ENCODE results near the gene NCKIPSD.

NCKIPSD gene

DNA sequence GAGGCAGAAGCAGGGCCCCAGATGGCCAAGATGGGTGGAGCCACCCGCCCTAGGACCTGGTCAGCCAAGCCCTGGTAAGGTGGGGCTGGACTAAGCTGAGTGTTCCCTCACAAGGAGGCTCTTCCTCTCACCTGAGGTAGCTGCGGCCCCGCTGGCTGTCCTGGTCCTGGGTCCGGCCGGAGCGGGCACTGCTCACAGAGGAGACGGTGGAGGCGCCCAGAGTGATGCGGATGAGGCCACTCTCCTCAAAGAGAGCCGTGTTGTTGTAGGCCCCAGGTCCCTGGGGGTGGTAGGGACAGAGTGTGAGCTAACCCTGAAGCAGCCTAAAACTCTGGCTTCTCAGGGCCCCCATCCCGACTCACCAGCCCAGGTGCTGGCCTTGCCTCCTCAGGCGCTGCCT lies 43.1 kb downstream of the NCKIPSD start:
- no peak for DNase-seq

DNA sequence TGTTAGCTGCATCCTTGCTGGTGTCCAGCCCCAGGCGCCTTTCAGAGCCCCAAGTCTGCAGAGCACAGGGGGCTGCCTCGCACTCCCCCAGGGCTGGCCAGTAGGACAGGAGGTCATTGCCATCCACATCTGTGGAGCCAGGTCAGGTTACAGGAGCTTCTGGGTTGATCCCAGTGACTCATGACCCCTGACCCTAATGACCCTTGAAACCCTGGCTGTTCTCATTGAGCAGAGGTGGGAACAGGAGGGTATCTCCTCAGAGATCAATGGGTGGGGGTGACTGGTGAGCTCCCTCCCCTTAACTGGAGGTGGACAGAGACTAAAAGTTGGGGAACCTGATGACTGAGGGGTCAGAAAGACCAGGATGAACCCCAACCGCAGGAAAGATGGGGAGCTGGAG lies 44.3 kb downstream of the NCKIPSD start:
- DNase-seq: no peak

GRCh38 chr3:48639944-48640606 lies 45.6 kb downstream of the NCKIPSD start:
- DNase-seq: no peak

GRCh38 chr3:48637305-48637704 lies 48.4 kb downstream of the NCKIPSD start:
- DNase-seq: no peak

DNA sequence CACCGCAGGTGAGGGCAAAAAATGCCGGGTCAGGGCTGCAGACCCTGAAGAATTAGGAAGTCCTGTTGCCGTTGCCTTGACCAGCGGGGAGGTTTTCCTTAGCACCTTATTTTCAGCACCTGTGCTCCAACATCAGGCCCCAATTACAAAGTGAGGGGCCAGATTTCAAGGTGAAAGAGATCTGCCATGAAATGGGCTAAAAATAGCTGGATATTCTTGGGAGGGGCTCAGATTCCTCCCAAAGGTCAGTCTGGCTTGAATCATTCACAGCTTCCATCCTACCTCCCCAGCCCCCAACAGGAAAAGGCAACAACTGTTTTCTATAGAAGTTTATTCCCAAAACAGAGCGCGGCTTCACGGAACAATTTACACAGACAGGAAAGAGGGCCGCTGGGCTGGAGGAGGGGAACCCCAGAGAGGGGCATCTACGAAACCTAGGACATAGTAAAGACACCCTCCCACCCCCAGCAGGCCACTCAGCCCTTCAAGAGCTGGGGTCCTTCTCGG lies 49.5 kb downstream of the NCKIPSD start:
- no peak for DNase-seq

- DNase-seq: peak; percentile 98
Observed at GRCh38 chr3:48635222-48636021, 50.3 kb downstream of the NCKIPSD start, which contains the start of gene SLC26A6. Gene SLC26A6, minus strand, starts transcription at chr3:48635461. Its CDS starts 68 bp downstream, at chr3:48635393.

DNA sequence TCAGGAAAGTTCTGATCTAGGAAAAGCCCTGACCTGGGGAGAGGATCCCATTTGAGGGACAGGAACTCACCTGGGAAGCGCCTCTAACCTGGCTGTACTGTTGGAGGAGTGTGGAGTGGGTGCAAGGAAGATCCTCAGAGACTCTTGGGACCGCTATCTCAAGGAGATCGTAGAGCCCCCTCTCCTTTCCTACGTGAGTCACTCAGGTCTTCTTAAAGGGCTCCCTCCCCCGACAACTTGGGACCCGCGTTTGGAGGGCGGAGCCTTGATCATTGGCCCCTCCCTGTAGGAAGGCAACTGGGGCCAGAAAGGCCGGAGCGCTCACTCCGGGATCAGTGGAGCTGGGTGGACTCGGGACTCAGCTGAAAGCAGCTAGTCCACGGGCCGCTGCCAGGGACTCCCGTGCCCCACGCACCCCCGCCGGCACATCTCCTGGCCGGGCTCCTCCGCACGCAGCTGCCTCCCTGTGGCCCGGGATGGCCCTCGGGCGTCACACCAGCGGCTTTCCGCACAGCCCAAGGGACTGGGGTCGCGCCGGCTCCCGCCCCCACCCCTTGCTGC lies 51.0 kb downstream of the NCKIPSD start:
- peak; percentile 85 for DNase-seq

GRCh38 chr3:48633743-48634142 lies 52.0 kb downstream of the NCKIPSD start:
- DNase-seq: no peak

- DNase-seq: no peak
Observed at GRCh38 chr3:48633256-48633655, 52.5 kb downstream of the NCKIPSD start.

- no peak for DNase-seq
Observed at GRCh38 chr3:48631516-48632448, 53.9 kb downstream of the NCKIPSD start.

GRCh38 chr3:48630833-48631232 lies 54.9 kb downstream of the NCKIPSD start:
- DNase-seq: no peak

DNA sequence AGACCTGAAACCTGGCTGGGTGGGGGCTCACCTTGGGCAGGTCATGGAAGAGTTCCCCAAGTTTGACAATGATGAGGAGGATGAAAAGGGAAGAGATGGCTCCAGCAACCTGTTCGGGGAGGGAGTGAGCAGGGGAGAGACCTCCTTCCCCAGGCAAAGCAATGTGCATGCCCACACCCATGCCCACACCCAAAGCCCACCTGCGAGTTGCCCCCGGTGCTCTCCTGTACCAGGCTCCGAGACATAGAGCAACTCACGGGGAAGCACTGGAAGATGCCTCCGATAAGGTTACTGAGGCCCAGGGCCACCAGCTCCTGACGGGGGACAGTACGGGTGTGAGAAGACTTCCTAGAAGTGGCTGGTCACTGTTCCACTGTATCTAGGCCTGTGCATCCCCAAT lies 55.3 kb downstream of the NCKIPSD start:
- no peak for DNase-seq

GRCh38 chr3:48629894-48630293 lies 55.8 kb downstream of the NCKIPSD start:
- no peak for DNase-seq

DNA sequence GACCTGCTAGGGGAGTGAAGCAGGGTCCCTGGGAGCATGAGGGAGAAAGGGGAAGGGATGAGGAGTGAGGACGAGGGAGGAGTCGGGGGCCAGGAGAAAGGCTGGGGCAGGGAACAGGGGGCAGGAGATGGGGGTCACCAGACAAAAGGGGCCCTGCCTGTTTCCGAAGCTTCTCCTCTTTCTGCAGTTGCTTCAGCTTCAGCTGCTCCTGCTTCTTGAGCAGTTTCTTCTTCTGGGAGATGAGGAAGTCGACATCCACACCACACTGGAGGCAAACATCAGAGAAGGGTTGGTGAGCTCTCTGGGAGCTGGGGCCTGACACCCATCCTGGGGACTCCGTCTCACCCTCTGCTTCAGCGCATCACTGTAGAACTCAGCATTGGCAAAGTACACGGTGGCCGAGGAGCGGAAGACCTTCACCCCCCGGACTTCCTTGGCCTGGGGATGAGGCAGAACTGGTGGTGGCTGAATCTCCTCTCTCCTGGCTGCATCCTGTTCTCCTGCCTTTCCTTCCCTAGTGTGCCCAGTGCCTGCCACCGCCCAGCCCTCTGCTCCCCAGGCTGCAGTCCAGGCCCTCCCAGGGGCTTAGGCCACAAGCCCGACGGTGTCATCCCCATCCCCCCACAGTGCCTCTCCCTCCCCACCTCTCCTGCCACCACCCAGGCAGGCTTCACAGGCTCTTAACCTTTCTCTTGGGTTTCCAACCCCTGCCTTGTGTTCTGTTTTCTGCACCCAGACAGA lies 57.3 kb downstream of the NCKIPSD start:
- no peak for DNase-seq

- DNase-seq: no peak
Observed at GRCh38 chr3:48625600-48625999, 60.1 kb downstream of the NCKIPSD start.

DNA sequence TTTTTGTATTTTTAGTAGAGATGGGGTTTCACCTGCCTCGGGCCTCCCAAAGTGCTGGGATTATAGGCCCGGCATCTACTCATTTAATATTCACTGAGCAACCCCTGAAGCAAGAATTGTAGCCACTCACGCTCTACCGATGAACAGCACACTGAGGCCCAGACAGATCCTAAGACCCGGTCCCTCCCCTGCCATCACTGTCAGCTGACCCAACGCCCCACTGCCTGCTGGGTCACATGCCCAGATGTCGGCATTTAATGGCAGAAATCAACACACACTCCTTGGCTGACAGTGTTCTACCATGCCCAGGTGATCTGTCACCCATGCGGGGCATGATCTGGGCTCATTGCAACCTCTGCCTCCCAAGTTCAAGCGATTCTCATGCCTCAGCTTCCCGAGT lies 60.9 kb downstream of the NCKIPSD start:
- no peak for DNase-seq

DNA sequence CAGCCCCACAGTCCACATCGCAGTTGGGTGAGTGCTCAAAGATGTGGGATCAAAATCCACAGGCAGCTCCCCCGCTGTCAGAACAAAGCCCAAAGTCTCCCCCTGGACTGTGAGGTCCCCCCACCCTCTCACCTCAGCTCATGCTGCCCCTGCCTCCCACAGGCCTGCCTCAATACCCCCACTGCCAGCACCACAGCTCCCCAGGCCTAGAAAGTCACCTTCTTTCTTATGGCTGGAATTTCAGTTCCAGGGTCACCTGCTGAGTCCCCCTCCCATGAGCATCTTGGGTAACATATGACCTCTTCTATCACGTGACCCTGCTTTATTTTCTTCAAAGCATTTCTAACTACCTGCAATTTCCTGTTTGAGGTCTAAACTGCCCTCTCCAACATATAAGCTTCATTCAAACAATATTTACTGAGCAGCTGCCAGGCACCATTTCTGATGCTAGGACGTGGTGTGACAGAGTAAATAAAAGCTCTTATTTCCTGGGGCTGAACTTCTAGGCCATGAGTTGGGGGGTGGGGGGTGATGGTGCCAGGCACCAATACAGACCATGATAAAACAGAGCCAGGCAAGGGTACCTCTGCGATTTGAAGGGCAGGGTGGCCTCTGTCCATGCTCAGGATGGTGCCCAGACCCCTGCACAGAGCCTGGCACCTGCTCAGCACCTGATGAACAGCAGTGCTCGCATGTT lies 61.7 kb downstream of the NCKIPSD start:
- DNase-seq: no peak

All from activated effector memory CD4-positive, alpha-beta T cell treated with anti-CD3 and anti-CD28 coated beads, Interleukin-2, amount 50 U/mL, for 16 hours (primary cell).